ENCODE results near the gene SIGLECL1.

The SIGLECL1 gene

GRCh38 chr19:51296336-51297093 is 45.6 kb downstream of the SIGLECL1 start:
- Mint-ChIP-seq H3K4me3 (no peak overlapping the region), H3K27me3 (ENCODE audit: low read depth) (no peaks in the 10 kb centered on the region), H3K9me3 (no peaks in the 10 kb centered on the region)

GRCh38 chr19:51297406-51297805 is 46.5 kb downstream of the SIGLECL1 start:
- Mint-ChIP-seq H3K9me3 (no peaks in the 10 kb centered on the region), H3K27me3 (ENCODE audit: low read depth) (no peaks in the 10 kb centered on the region), H3K4me1 (ENCODE audit: low read depth) (no peaks in the 10 kb centered on the region), H3K36me3 (ENCODE audit: low read depth) (no peaks in the 10 kb centered on the region), H3K4me3 (no peak overlapping the region), H3K27ac (no peak overlapping the region)

More at GRCh38 chr19:51296336-51297093, 45.6 kb downstream of the SIGLECL1 start:
- Mint-ChIP-seq H3K27ac (no peak overlapping the region), H3K36me3 (ENCODE audit: low read depth) (no peaks in the 10 kb centered on the region), H3K4me1 (ENCODE audit: low read depth) (no peaks in the 10 kb centered on the region)

- Mint-ChIP-seq H3K27me3 (ENCODE audit: low read depth) (peaks cover 4% of the 10 kb centered on the region), H3K4me1 (ENCODE audit: low read depth) (no peaks in the 10 kb centered on the region), H3K36me3 (ENCODE audit: low read depth) (no peaks in the 10 kb centered on the region), H3K9me3 (peaks cover 6% of the 10 kb centered on the region), H3K27ac (no peak overlapping the region), H3K4me3 (no peak overlapping the region)
Measured at GRCh38 chr19:51301266-51301665, 50.4 kb downstream of the SIGLECL1 start.

GRCh38 chr19:51305479-51305878 is 54.6 kb downstream of the SIGLECL1 start:
- no peaks in the 10 kb centered on the region for H3K36me3 Mint-ChIP-seq (ENCODE audit: low read depth)
- H3K9me3 Mint-ChIP-seq: peaks cover 17% of the 10 kb centered on the region
- H3K27ac Mint-ChIP-seq: no peak overlapping the region
- H3K4me3 Mint-ChIP-seq: no peak overlapping the region
- H3K4me1 Mint-ChIP-seq (ENCODE audit: low read depth): no peaks in the 10 kb centered on the region
- peaks cover 20% of the 10 kb centered on the region for H3K27me3 Mint-ChIP-seq (ENCODE audit: low read depth)

- H3K4me3 Mint-ChIP-seq: no peak within 1 kb of the TSS
- peaks cover 2% of the 10 kb centered on the region for H3K4me1 Mint-ChIP-seq (ENCODE audit: low read depth)
- H3K27ac Mint-ChIP-seq: no peak within 1 kb of the TSS
- no peaks in the 10 kb centered on the region for H3K36me3 Mint-ChIP-seq (ENCODE audit: low read depth)
- H3K9me3 Mint-ChIP-seq: peaks cover 10% of the 10 kb centered on the region
- H3K27me3 Mint-ChIP-seq (ENCODE audit: low read depth): peaks cover 46% of the 10 kb centered on the region
Measured at GRCh38 chr19:51311351-51312257, 60.7 kb downstream of the SIGLECL1 start, which contains the start of gene IGLON5. IGLON5 (plus strand) TSS chr19:51311644; CDS start chr19:51311848, 204 bp downstream.

- Mint-ChIP-seq H3K27me3 (ENCODE audit: low read depth) (peaks cover 30% of the 10 kb centered on the region), H3K36me3 (ENCODE audit: low read depth) (no peaks in the 10 kb centered on the region), H3K4me3 (no peak overlapping the region), H3K9me3 (no peaks in the 10 kb centered on the region), H3K27ac (no peak overlapping the region), H3K4me1 (ENCODE audit: low read depth) (peaks cover 2% of the 10 kb centered on the region)
Measured at GRCh38 chr19:51316688-51317087, 65.8 kb downstream of the SIGLECL1 start.

GRCh38 chr19:51317376-51317775 is 66.5 kb downstream of the SIGLECL1 start:
- Mint-ChIP-seq H3K4me1 (ENCODE audit: low read depth) (peaks cover 2% of the 10 kb centered on the region), H3K27me3 (ENCODE audit: low read depth) (peaks cover 27% of the 10 kb centered on the region), H3K4me3 (no peak overlapping the region), H3K9me3 (no peaks in the 10 kb centered on the region), H3K36me3 (ENCODE audit: low read depth) (no peaks in the 10 kb centered on the region), H3K27ac (no peak overlapping the region)

GRCh38 chr19:51317968-51318367 is 67.1 kb downstream of the SIGLECL1 start:
- Mint-ChIP-seq H3K27me3 (ENCODE audit: low read depth) (peaks cover 24% of the 10 kb centered on the region), H3K27ac (no peak overlapping the region), H3K4me1 (ENCODE audit: low read depth) (peaks cover 2% of the 10 kb centered on the region), H3K4me3 (no peak overlapping the region), H3K36me3 (ENCODE audit: low read depth) (no peaks in the 10 kb centered on the region), H3K9me3 (no peaks in the 10 kb centered on the region)
